Mucosa of descending colon (tissue), 3 donors: Measurements from ENCODE around the gene CST5. TPM values are rescaled to one million over a fixed set of nuclear protein-coding genes. Genes with fewer than 3 reads are reported as not detected.
"Not testable (repeated sequence)": the region's sequence is repeated elsewhere in the genome, so short reads cannot be mapped to it uniquely, and the experiment has no call there.

Experiments used
- ATAC-seq: fragments of 200-7000 bp; cut with Tn5 transposase; one replicate; pipeline ENCODE4 v1.9.1; 2020; ENCODE audit warnings: mild to moderate bottlenecking, moderate library complexity
- DNase-seq, 3 donors: peaks; one replicate each; pipeline ENCODE4 v3.0.0-alpha.2; 2020
- H3K36me3 ChIP-seq: fragments of 200-600 bp; one replicate; pipeline ENCODE4 v1.8.0; 2021; ENCODE audit warnings: low read depth, mild to moderate bottlenecking
- H3K4me1 ChIP-seq: fragments of 200-600 bp; one replicate; pipeline ENCODE4 v1.8.0; 2021; ENCODE audit warnings: low read depth, mild to moderate bottlenecking
- H3K4me3 ChIP-seq: fragments of 200-600 bp; one replicate; pipeline ENCODE4 v1.8.0; 2021; ENCODE audit warnings: mild to moderate bottlenecking
- H3K9me3 ChIP-seq: fragments of 200-600 bp; one replicate; pipeline ENCODE4 v1.8.0; 2021; ENCODE audit warnings: mild to moderate bottlenecking
- intact Hi-C, 2 donors: fragments of 100-400 bp; cut with DNase I in 1 of 2; cut with micrococcal nuclease in 1 of 2; formaldehyde crosslinking; loops; one replicate each; pipeline versions ENCODE4 v1.11.0 to v1.11.1; 2022; cut with DNase I, micrococcal nuclease
- total RNA-seq, 3 donors: library from RNA; stranded (reverse); fragmentation: NEBNext Ultra II Directional in 2 of 3; extraction: Animal tissue kit (Norgen Biotek cat#: 25700) in 2 of 3; gene quantifications; one replicate each; pipeline versions ENCODE4 v1.2.1 to v1.2.4, GENCODE V29; 2021 to 2023
- TF ChIP-seq, protein P1 (sequence below): fragments of 200-600 bp; IDR thresholded peaks from one replicate; pipeline ENCODE4 v1.8.0; 2022; ENCODE audit warnings: antibody characterized with exemption, mild to moderate bottlenecking
- donor health status: DM: no; HTN: no; CAD: no; lungs with moderate emphysema.
- donor health status: DM: no; HTN: no; CAD: no.
- donor health status: DM: no; HTN: yes; CAD: no.

Gene CST5
- total RNA-seq, 3 donors from 2014 or later, result not detected

DNA sequence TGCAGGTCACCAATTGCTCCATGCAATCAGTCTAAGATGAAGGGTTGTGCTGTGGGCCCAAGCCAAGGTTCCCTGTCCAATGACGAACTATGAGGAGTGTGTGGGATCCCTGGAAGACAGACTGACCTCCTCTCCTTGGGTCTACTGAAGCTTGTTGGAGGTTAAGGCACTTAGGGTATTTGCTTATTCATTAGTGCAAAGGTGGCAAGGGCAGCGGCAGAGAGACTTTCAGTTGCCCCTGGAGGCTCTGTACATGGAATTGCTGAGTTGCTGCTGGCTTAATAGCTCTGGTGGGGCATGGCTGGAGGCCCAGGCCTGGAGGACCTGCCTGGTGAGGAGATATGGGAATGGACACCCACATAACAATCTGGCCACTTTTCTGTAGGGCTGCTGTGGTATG is 29.8 kb upstream of the CST5 start:
- intact Hi-C loops, result no loop called here

DNA sequence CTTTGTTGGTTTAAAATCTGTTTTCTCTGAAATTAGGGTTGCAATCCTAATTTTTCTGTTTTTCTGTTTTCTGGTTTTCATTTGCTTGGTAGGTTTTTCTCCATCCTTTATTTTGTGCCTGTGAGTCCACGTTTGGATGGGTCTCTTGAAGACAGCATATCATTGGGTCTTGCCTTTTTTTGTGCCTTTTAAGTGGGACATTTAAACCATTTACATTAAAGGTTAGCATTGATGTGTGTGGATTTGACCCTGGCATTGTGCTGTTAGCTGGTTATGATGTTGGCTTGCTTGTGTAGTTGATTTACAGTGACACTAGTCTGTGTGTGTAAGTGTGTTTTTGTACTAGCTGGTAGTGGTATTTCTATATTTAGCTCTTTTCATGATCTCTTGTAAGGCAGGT is 28.0 kb upstream of the CST5 start:
- DNase-seq, result no peak
- intact Hi-C loops, result no loop called here
- Histone ChIP-seq H3K4me3 (no peak overlapping the region), H3K9me3 (peaks cover 2% of the 10 kb centered on the region), H3K4me1 (no peaks in the 10 kb centered on the region), H3K36me3 (no peaks in the 10 kb centered on the region)
- TF ChIP-seq, protein P1, sequence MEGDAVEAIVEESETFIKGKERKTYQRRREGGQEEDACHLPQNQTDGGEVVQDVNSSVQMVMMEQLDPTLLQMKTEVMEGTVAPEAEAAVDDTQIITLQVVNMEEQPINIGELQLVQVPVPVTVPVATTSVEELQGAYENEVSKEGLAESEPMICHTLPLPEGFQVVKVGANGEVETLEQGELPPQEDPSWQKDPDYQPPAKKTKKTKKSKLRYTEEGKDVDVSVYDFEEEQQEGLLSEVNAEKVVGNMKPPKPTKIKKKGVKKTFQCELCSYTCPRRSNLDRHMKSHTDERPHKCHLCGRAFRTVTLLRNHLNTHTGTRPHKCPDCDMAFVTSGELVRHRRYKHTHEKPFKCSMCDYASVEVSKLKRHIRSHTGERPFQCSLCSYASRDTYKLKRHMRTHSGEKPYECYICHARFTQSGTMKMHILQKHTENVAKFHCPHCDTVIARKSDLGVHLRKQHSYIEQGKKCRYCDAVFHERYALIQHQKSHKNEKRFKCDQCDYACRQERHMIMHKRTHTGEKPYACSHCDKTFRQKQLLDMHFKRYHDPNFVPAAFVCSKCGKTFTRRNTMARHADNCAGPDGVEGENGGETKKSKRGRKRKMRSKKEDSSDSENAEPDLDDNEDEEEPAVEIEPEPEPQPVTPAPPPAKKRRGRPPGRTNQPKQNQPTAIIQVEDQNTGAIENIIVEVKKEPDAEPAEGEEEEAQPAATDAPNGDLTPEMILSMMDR, result no peak
- no peak for ATAC-seq

More for the DNA sequence above, 29.8 kb upstream of the CST5 start:
- ATAC-seq, result no peak
- no peak for DNase-seq
- no peaks in the 10 kb centered on the region for H3K4me1 ChIP-seq
- H3K9me3 ChIP-seq, result peaks cover 2% of the 10 kb centered on the region
- no peak overlapping the region for H3K4me3 ChIP-seq
- TF ChIP-seq, protein P1, result no peak
- H3K36me3 ChIP-seq, result no peaks in the 10 kb centered on the region

DNA sequence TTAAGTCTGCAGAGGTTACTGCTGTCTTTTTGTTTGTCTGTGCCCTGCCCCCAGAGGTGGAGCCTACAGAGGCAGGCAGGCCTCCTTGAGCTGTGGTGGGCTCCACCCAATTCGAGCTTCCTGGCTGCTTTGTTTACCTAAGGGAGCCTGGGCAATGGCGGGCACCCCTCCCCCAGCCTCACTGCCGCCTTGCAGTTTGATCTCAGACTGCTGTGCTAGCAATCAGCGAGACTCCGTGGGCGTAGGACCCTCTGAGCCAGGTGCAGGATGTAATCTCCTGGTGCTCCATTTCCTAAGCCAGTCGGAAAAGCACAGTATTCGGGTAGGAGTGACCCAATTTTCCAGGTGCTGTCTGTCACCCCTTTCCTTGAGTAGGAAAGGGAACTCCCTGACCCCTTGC is 22.8 kb upstream of the CST5 start:
- H3K4me1 ChIP-seq, H3K4me3 ChIP-seq, H3K36me3 ChIP-seq, DNase-seq, H3K9me3 ChIP-seq, intact Hi-C loops, ATAC-seq: not testable (repeated sequence)

DNA sequence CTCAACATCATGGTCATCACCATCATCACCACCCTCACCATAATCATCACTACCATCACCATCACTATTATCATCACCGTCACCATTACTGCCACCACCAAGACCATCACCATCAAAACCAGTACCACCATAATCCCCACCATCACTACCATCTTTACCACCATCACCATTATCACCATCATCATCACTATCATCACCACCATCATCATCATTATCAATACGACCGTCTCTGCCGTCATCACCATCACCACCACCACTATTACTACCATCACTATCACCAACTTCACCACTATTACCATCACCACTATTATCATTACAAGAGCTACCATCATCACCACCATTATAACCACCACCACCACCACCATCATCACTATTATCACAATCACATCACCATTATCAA is 11.3 kb upstream of the CST5 start:
- H3K4me1 ChIP-seq, intact Hi-C loops, ATAC-seq, H3K9me3 ChIP-seq, DNase-seq, H3K36me3 ChIP-seq, H3K4me3 ChIP-seq: not testable (repeated sequence)

DNA sequence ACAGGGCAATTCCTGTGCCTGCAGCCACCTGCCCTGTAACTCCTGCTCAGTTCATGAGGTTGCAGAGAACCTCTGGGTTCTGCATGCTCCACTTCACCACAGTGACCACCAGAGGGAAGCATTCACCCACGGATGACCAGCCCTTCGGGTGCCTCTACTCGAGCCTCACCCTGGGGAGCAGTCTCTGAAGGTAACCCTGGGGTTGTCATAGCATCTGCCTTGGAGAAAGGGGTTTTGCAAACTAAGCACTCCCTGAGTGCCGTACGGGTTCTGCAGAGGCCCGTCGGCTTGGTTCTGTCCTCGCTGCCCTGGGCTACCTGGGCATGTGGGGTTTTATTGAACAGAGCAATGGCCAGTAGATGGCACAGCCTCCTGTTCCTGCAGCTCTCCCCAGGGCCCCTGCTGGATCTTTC is 10.2 kb upstream of the CST5 start:
- Histone ChIP-seq H3K36me3 (no peaks in the 10 kb centered on the region), H3K4me3 (no peak overlapping the region), H3K4me1 (no peaks in the 10 kb centered on the region), H3K9me3 (no peaks in the 10 kb centered on the region)
- TF ChIP-seq, protein P1, result peak; percentile 26
- DNase-seq (peak in 2 of 3 donors; percentile 34 to 38), ATAC-seq (peak; percentile 75)
- intact Hi-C loops, result no loop called here

DNA sequence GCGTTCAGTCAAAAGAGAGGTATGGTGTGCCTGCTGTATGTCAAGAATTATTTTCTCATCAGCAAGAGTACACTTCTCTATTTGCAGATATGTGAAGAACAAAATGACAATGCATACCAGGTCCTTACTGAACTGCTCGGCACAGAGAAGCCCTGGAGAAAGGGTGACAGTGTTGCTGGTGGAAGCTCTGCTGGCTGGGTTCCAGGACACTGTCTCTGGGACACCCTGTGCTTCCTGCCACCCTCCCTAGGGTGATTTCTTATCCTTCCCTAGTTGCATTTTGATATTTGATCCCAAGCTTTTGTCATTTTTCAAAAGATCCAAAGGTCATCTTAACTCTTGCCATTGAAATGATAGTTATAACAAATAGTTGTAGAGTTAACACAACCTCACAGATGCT is 8.3 kb upstream of the CST5 start:
- TF ChIP-seq, protein P1, result no peak
- H3K4me1 ChIP-seq, result no peaks in the 10 kb centered on the region
- intact Hi-C loops, result no loop called here
- H3K9me3 ChIP-seq, result no peaks in the 10 kb centered on the region
- no peak overlapping the region for H3K4me3 ChIP-seq
- no peaks in the 10 kb centered on the region for H3K36me3 ChIP-seq
- DNase-seq (no peak), ATAC-seq (no peak)

DNA sequence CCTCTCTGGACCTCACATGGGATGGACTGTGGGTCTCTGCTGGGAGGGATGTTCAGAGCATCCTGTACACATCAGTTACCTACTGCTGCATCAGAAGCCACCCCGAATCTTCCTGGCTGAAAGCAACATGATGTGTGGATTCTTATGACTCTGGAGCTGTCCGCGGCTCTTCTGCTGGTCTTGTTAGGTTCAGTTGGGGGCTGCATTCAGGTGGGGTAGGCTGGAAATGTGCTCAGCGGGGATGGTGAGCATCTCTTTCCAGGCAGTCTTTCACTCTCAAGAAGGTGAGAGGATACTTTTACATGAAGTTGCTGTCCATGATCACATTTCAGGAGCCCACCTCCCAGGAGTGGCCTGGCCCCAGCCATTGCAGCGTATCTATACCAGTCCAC is 5.2 kb upstream of the CST5 start:
- Histone ChIP-seq H3K9me3 (no peaks in the 10 kb centered on the region), H3K4me1 (no peaks in the 10 kb centered on the region), H3K36me3 (no peaks in the 10 kb centered on the region), H3K4me3 (no peak overlapping the region)
- DNase-seq (no peak), ATAC-seq (no peak)
- TF ChIP-seq, protein P1, result no peak
- intact Hi-C loops, result no loop called here
